Measurements from ENCODE around the gene PTPN11. TPM values are rescaled to one million over a fixed set of nuclear protein-coding genes. Genes with fewer than 3 reads are reported as not detected.
A peak's percentile ranks its signal among the peaks of the same experiment; 100 is the strongest.

Gene PTPN11
- total and polyA plus RNA-seq, 10 of the 15 experiments (the other 5 are each of a cell fraction or from before 2014, with no cell fraction given): 14.6 to 85.2 (median 58.6) TPM

DNA sequence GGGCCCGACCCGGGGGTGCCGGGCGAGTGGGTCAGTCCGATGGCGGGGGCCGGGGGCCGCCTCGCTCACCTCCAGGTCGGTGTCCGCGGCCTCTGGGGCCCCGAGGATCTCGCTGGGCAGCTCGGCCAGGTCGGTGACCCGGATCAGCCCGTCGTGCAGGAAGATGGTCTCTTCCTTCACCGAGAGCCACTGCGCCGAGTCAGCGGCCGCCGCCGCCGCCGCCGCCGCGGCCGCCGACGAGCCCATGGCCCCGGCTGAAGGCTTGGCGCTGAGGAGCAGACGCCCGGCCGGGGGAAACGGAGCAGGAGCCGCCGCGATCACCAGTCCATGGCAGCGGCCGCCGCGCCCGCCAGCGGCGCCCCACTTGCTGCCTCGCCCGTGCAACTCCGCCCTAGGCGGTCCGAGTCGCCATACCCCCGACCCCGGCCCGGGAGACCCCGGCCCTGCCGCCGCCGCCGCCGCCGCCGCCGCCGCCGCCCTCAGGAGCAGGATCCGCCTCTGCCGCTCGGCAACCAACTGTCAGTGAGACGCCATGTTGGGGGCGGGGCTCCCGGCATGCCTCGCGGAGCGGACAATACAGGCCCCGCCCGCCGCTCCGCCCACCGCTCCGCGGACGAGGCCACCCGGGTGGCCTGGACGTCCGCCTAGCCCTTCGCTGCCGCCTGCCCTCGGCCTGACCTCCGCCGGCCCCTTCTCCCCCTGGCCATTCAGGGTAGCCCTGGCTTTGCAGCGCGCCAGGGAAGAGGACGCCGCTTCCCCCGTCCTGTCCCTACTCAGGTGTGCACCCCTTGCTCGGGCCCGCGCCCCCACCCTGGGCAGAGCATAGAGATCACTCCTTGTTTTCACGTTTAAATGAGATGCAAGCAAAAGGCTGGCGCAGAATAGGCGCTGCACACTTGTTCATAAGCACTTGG is 36.6 kb upstream of the PTPN11 start, which contains the start of gene HECTD4 (continued):
- peak; percentile 86 for TF ChIP-seq GATAD2B (conservative IDR thresholded peaks at IDR 0.05; ENCODE audit: low read depth)
- no peak for TF ChIP-seq IRF4 (IDR thresholded peaks at IDR 0.05; ENCODE audit: low read depth, low read length)

DNA sequence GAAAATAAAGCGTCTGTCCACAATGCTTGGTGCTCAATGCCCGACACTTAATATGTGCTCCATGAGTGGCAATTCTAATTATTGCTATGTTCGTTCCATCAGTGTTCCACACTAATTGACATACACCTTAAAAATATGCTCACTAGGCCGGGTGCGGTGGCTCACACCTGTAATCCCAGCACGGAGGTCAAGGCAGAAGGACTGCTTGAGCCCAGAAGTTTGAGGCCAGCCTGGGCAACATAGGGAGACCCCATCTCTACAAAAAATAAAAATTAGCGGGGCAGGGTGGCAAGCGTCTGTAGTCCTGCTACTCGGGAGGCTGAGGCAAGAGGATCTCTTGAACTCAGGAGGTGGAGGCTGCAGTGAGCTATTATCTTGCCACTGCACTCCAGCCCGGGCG is 35.9 kb upstream of the PTPN11 start:
- TF ChIP-seq LARP7 (IDR thresholded peaks at IDR 0.05) (no peak), NR2C2 (IDR thresholded peaks at IDR 0.05; ENCODE audit: borderline replicate concordance, control insufficient read depth, insufficient read length, low read depth) (no peak), NR2C1 (IDR thresholded peaks at IDR 0.05) (no peak), PML (IDR thresholded peaks at IDR 0.05; ENCODE audit: low read length) (no peak)
- TF ChIP-seq, protein P1, sequence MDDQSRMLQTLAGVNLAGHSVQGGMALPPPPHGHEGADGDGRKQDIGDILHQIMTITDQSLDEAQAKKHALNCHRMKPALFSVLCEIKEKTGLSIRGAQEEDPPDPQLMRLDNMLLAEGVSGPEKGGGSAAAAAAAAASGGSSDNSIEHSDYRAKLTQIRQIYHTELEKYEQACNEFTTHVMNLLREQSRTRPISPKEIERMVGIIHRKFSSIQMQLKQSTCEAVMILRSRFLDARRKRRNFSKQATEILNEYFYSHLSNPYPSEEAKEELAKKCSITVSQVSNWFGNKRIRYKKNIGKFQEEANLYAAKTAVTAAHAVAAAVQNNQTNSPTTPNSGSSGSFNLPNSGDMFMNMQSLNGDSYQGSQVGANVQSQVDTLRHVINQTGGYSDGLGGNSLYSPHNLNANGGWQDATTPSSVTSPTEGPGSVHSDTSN (IDR thresholded peaks at IDR 0.05; ENCODE audit: insufficient replicate concordance, low read depth, low read length): no peak
- H3K4me1 ChIP-seq (ENCODE audit: control insufficient read depth, insufficient read depth, low read length): no peaks in the 10 kb centered on the region; the same call in 1 of the 2 replicates
- H3K4me2 ChIP-seq (ENCODE audit: control insufficient read depth, insufficient read depth): peak overlapping the region; percentile 96
- ChIA-PET RAD21 (ENCODE audit: unreplicated experiment) (no interaction called here), POLR2A (interaction anchor here (0.6 kb wide), 1 partner anchor 285 kb away, joined by 5 read pairs; no protein-coding TSS in a partner anchor), CTCF (interaction anchor here (2.2 kb wide), 1 partner anchor 185 kb away, joined by 7 read pairs; no protein-coding TSS in a partner anchor), SMC1A (ENCODE audit: uncharacterized antibody, unreplicated experiment) (no interaction called here)
- in situ Hi-C loops (cut with MboI) (loop anchor here (10.0 kb wide), 1 partner anchor 438 kb away; no protein-coding TSS in a partner anchor), intact Hi-C loops (cut with micrococcal nuclease; ENCODE audit: unreplicated experiment) (loop anchor here (10.0 kb wide), 4 partner anchors 108 to 538 kb away; partner anchors contain the start of genes ERP29, MAPKAPK5 and TMEM116)
- H3K9me3 ChIP-seq (replicated peaks; ENCODE audit: control insufficient read depth, insufficient read depth, low read length): no peaks in the 10 kb centered on the region
- ATAC-seq (no peak), FAIRE-seq (no peak), DNase-seq (ENCODE audit: low read depth, low spot score) (no peak)
- WGBS (ENCODE audit: insufficient coverage, insufficient replicate concordance, low lambda C conversion rate, missing lambda C conversion rate): 82% methylated on average over 9 of the region's 11 CpGs
- no peaks in the 10 kb centered on the region for H3K27me3 ChIP-seq (replicated peaks in 1 of 2; ENCODE audit: control insufficient read depth in 2 of 2, insufficient read depth in 2 of 2, low read length in 1 of 2)
- H3K9ac ChIP-seq (ENCODE audit: control insufficient read depth, insufficient read depth, low read length): peak overlapping the region; percentile 70
- H2AFZ ChIP-seq (ENCODE audit: control insufficient read depth, low read depth, low read length): peak overlapping the region; percentile 96
- H3K4me3 ChIP-seq: peak overlapping the region; percentile 98
- no peaks in the 10 kb centered on the region for H4K20me1 ChIP-seq (ENCODE audit: control insufficient read depth, insufficient read depth)
- peaks cover 34% of the 10 kb centered on the region for H3K79me2 ChIP-seq (ENCODE audit: control insufficient read depth, insufficient read depth, low read length)
- no peaks in the 10 kb centered on the region for H3K36me3 ChIP-seq (ENCODE audit: control insufficient read depth in 2 of 2, insufficient read depth in 2 of 2, low read length in 1 of 2)
- BruUV-seq (replicated peaks): no TSS peak
- no peak overlapping the region for H3K27ac ChIP-seq (ENCODE audit: control insufficient read depth, insufficient read depth)

All from GM12878 (cell line).